Stimulated activated effector memory CD8-positive, alpha-beta T cell treated with anti-CD3 and anti-CD28 coated beads, Interleukin-12 subunit alpha, Interleukin-12 subunit beta, amount 100 ng/mL, for 72 hours (primary cell): ENCODE results near the gene WWP2.

Experiments
- ATAC-seq: fragments of 150-1000 bp; cut with Tn5 transposase; 2 replicates; pipeline ENCODE4 v1.10.0; 2021
- DNase-seq, 2 donors: peaks; one replicate each; pipeline ENCODE4 v3.0.0; 2021 to 2022; ENCODE audit warnings: low spot score in 2 of 2
- H3K27ac Mint-ChIP-seq: one replicate; pipeline ENCODE4 v1.8.0; 2022; ENCODE audit warnings: mild to moderate bottlenecking, mixed read lengths
- H3K36me3 Mint-ChIP-seq: one replicate; pipeline ENCODE4 v1.8.0; 2022; ENCODE audit warnings: mild to moderate bottlenecking, mixed read lengths
- H3K4me1 Mint-ChIP-seq: one replicate; pipeline ENCODE4 v1.8.0; 2022; ENCODE audit warnings: mixed read lengths
- H3K4me3 Mint-ChIP-seq: one replicate; pipeline ENCODE4 v1.8.0; 2022; ENCODE audit warnings: mild to moderate bottlenecking, mixed read lengths
- H3K9me3 Mint-ChIP-seq: one replicate; pipeline ENCODE4 v1.8.0; 2022; ENCODE audit warnings: mixed read lengths

WWP2 gene

DNA sequence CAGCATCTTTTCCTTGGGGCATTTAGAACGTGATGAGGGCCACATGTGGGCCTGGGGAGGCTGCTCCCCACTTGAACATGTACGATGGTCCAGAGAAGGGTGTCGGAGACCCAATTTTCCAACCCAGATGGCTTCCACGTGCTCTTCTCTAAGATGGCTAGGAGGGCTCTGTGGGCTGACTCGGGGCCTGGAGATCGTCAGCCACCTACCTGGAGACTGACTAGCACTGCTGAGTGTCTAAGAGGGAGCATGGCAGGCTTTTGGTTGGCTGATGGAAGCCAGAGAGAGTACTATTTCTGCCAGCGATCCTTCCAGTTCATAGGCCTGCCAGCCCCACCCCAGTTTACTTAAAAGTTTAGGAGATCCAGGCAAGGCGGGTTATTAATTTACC lies 128.8 kb downstream of the WWP2 start:
- peaks cover 15% of the 10 kb centered on the region for H3K4me1 Mint-ChIP-seq
- peaks cover 20% of the 10 kb centered on the region for H3K36me3 Mint-ChIP-seq
- no peaks in the 10 kb centered on the region for H3K9me3 Mint-ChIP-seq
- no peak for ATAC-seq
- DNase-seq: no peak
- peak overlapping the region; percentile 52 for H3K27ac Mint-ChIP-seq
- no peak overlapping the region for H3K4me3 Mint-ChIP-seq

- Mint-ChIP-seq H3K27ac (no peak overlapping the region), H3K4me1 (peaks cover 15% of the 10 kb centered on the region), H3K9me3 (no peaks in the 10 kb centered on the region), H3K36me3 (peaks cover 22% of the 10 kb centered on the region), H3K4me3 (no peak overlapping the region)
- DNase-seq (no peak), ATAC-seq (no peak)
Observed at GRCh38 chr16:69892378-69892777, 130.2 kb downstream of the WWP2 start.

DNA sequence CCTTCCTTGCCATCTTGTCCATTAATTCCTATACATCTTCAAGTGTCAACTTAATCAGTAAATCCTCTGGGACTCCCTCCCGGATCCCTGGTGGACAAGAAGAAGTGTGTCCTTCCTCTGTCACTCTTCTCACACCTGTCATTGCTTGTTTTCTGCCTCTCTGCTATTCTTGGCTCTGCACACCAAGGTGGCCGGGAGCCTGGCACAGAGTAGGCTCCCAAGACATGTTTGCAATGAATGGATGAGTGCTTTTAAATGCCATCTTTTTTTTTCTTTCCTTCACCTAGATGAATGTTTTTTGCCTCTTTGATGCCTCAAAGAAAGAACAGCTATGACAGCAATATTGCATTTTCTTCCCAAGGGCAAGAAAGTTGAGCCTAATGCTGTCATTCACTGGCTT lies 131.0 kb downstream of the WWP2 start:
- Mint-ChIP-seq H3K36me3 (peaks cover 22% of the 10 kb centered on the region), H3K4me1 (peaks cover 15% of the 10 kb centered on the region), H3K27ac (peak overlapping the region; percentile 60), H3K9me3 (no peaks in the 10 kb centered on the region), H3K4me3 (no peak overlapping the region)
- ATAC-seq (no peak), DNase-seq (no peak)

DNA sequence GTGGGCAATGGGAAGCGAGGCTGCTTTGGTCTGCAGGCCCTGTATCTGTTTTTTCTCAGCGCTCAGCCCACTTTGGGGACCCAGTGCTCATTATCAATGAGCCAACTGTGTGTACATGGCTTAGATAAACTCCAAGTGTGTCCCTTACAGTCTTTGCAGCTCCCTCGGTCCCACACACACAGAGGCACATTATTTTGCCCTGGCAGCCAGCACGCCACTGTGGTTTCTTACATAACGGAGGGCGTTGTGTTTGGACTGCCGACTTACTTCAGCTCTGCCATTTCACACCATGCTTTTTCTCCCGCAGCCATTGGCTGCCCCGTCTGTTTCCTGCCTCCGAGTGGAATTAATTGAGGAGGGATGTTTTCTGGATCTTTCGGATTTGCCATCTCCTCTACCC lies 132.5 kb downstream of the WWP2 start:
- H3K4me3 Mint-ChIP-seq: no peak overlapping the region
- peaks cover 11% of the 10 kb centered on the region for H3K36me3 Mint-ChIP-seq
- no peak for DNase-seq
- peaks cover 9% of the 10 kb centered on the region for H3K4me1 Mint-ChIP-seq
- no peak for ATAC-seq
- no peaks in the 10 kb centered on the region for H3K9me3 Mint-ChIP-seq
- no peak overlapping the region for H3K27ac Mint-ChIP-seq

DNA sequence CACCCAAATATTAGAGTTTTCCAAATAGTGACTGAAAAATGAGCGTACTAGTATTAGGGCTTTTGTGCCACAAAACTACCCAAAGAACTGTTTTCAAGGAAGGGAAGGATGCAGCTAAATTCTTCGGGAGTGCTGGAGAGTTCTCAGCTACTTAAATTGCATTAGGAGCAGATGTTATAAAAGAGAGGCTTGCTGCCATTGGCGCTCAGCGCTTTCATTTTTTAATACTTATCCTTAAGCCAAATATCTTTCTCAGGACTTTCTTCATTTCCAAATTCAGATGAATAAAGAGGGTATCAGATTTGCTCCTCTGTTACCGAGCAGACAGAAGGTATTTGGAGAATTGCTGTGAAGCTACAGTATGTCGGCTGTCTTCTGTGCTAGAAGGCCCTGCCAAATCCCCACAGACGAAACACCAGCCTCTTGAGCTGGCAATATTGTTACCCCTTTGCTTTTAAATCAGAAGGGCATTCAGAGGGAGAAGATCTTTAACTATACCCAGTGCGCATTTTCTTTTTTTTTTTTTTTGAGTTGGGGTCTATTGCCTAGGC lies 141.8 kb downstream of the WWP2 start:
- no peak for DNase-seq

GRCh38 chr16:69904495-69905170 lies 142.5 kb downstream of the WWP2 start:
- peaks cover 27% of the 10 kb centered on the region for H3K36me3 Mint-ChIP-seq
- H3K4me3 Mint-ChIP-seq: no peak overlapping the region
- no peaks in the 10 kb centered on the region for H3K4me1 Mint-ChIP-seq
- no peak for ATAC-seq
- DNase-seq: no peak
- no peak overlapping the region for H3K27ac Mint-ChIP-seq
- H3K9me3 Mint-ChIP-seq: no peaks in the 10 kb centered on the region

More for the DNA sequence above, 141.8 kb downstream of the WWP2 start:
- Mint-ChIP-seq H3K4me3 (no peak overlapping the region), H3K36me3 (peaks cover 20% of the 10 kb centered on the region), H3K27ac (no peak overlapping the region), H3K4me1 (no peaks in the 10 kb centered on the region), H3K9me3 (no peaks in the 10 kb centered on the region)
- ATAC-seq: no peak

DNA sequence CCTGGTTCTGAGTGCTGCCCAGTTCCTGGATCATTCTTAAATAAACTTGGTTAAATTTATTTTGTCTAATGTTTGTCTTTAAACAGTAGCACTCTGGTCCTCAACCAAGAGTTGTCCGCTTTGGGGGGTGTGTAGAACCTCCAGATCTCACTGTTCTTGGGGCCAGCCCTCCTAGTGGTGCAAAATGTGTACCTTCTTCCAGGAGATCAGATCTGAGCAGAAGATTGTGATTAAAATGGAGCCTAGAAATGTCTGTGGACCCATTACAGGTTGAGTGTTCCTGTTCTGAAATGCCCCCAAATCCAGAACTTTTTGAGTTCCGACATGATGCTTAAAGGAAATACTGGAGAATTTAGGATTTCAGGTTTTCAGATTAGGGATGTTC lies 143.0 kb downstream of the WWP2 start:
- no peak for ATAC-seq
- H3K36me3 Mint-ChIP-seq: peaks cover 32% of the 10 kb centered on the region
- H3K9me3 Mint-ChIP-seq: no peaks in the 10 kb centered on the region
- no peaks in the 10 kb centered on the region for H3K4me1 Mint-ChIP-seq
- H3K27ac Mint-ChIP-seq: no peak overlapping the region
- no peak overlapping the region for H3K4me3 Mint-ChIP-seq
- DNase-seq: no peak

DNA sequence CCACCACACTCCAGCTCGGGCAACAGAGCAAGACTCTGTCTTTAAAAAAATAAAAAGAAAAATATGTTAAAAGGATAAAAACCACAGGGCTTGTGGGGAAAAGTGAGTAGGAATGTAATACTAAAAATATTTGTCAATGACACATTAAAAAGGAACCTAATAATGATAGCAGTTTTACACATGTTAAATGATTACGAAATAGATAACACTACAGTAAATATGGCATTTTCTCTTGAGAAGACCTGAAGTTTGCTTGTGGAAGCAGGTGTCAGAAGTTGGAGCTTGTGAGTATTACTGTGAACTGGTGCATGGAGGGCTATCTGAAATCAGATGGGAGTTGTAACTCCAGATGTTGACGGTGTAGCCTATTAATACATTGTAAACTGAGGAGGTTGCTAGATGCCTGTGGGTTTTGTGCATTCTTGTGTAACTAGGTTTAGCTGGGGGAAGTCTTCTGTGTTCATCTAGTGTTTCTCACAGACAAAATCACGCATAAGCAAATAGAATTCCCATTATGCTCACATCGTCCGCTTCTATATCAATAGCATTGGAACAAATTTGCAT lies 144.8 kb downstream of the WWP2 start:
- H3K36me3 Mint-ChIP-seq: peaks cover 38% of the 10 kb centered on the region
- ATAC-seq (no peak), DNase-seq (no peak)
- no peaks in the 10 kb centered on the region for H3K4me1 Mint-ChIP-seq
- no peak overlapping the region for H3K4me3 Mint-ChIP-seq
- H3K9me3 Mint-ChIP-seq: no peaks in the 10 kb centered on the region
- H3K27ac Mint-ChIP-seq: no peak overlapping the region

GRCh38 chr16:69909043-69909442 lies 146.9 kb downstream of the WWP2 start:
- Mint-ChIP-seq H3K9me3 (no peaks in the 10 kb centered on the region), H3K27ac (no peak overlapping the region), H3K4me1 (no peaks in the 10 kb centered on the region), H3K4me3 (no peak overlapping the region), H3K36me3 (peaks cover 41% of the 10 kb centered on the region)
- DNase-seq (no peak), ATAC-seq (no peak)

DNA sequence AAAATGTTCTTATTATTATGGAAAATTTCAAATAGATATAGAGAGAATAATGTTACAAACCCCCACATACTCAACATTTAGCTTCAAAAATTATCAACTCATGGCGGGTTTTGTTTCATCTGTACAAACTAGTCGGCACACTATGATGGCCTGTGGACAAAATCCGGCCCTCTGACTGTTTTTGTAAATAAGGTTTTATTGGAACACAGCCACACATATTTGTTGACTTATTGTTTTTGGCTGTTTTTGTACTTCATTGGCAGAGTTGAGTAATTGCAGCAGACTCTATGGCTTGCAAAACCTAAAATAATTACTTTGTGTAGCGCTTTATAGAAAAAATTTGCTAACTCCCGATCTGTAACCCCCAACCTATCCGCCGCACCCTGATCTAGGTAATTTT lies 147.6 kb downstream of the WWP2 start:
- Mint-ChIP-seq H3K9me3 (no peaks in the 10 kb centered on the region), H3K36me3 (peaks cover 46% of the 10 kb centered on the region), H3K4me3 (no peak overlapping the region), H3K4me1 (no peaks in the 10 kb centered on the region), H3K27ac (no peak overlapping the region)
- DNase-seq (no peak), ATAC-seq (no peak)

- H3K9me3 Mint-ChIP-seq: no peaks in the 10 kb centered on the region
- H3K4me1 Mint-ChIP-seq: no peaks in the 10 kb centered on the region
- H3K4me3 Mint-ChIP-seq: no peak overlapping the region
- ATAC-seq (no peak), DNase-seq (no peak)
- peaks cover 51% of the 10 kb centered on the region for H3K36me3 Mint-ChIP-seq
- peak overlapping the region; percentile 20 for H3K27ac Mint-ChIP-seq
Observed at GRCh38 chr16:69910964-69911363, 148.8 kb downstream of the WWP2 start.

DNA sequence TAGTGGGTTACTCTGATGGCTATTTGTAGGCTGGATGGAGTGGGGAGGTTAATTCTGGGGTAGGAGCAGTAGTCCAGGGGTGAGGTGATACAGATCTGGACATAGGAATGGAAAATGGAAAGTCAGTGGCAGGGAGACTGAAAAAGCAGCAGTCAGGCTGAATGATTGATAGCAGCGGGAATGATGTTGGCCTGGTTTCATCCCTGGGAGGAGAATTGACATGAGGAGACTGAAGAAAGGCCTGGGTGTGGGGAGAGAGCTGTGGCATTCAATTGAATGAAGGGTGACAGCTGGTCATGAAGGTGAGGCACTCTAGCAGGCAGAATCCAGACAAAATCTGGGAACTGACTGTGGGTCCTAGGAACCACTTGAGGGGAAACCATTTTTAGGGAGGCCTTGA lies 154.3 kb downstream of the WWP2 start:
- Mint-ChIP-seq H3K9me3 (no peaks in the 10 kb centered on the region), H3K36me3 (peaks cover 49% of the 10 kb centered on the region), H3K4me1 (no peaks in the 10 kb centered on the region), H3K4me3 (no peak overlapping the region), H3K27ac (peak overlapping the region; percentile 53)
- no peak for ATAC-seq
- no peak for DNase-seq

DNA sequence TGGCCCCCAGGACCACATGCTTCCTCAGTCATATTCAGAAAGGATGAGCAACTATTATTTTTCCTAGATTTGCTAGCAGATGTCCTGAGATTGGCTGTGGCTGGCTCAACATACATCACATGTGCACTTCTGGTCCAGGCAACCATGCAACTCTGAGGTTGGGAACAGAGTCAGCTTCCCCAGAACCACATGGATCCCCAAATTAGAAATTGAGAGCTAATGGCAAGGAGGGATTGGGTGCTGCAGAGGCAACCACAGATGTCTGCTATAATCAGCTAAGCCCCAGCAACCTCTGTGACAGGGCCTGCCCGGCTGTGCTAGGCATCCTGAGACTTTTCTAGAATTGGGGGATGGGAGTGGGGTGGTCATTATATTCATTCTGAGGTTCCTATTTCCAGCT lies 155.2 kb downstream of the WWP2 start:
- no peak overlapping the region for H3K27ac Mint-ChIP-seq
- peaks cover 46% of the 10 kb centered on the region for H3K36me3 Mint-ChIP-seq
- DNase-seq: no peak
- no peak for ATAC-seq
- H3K9me3 Mint-ChIP-seq: no peaks in the 10 kb centered on the region
- H3K4me3 Mint-ChIP-seq: no peak overlapping the region
- peaks cover 3% of the 10 kb centered on the region for H3K4me1 Mint-ChIP-seq

GRCh38 chr16:69917739-69918138 lies 155.6 kb downstream of the WWP2 start:
- no peak overlapping the region for H3K27ac Mint-ChIP-seq
- no peak overlapping the region for H3K4me3 Mint-ChIP-seq
- no peaks in the 10 kb centered on the region for H3K9me3 Mint-ChIP-seq
- no peak for ATAC-seq
- peaks cover 4% of the 10 kb centered on the region for H3K4me1 Mint-ChIP-seq
- H3K36me3 Mint-ChIP-seq: peaks cover 42% of the 10 kb centered on the region
- no peak for DNase-seq

- Mint-ChIP-seq H3K36me3 (peaks cover 42% of the 10 kb centered on the region), H3K4me1 (peaks cover 4% of the 10 kb centered on the region), H3K27ac (no peak overlapping the region)
Observed at GRCh38 chr16:69918241-69918640, 156.1 kb downstream of the WWP2 start.

GRCh38 chr16:69921127-69921526 lies 159.0 kb downstream of the WWP2 start:
- Mint-ChIP-seq H3K4me3 (no peak overlapping the region), H3K27ac (peak overlapping the region; percentile 18), H3K4me1 (peaks cover 4% of the 10 kb centered on the region), H3K36me3 (peaks cover 33% of the 10 kb centered on the region), H3K9me3 (no peaks in the 10 kb centered on the region)
- DNase-seq (no peak), ATAC-seq (no peak)

More at GRCh38 chr16:69918241-69918640, 156.1 kb downstream of the WWP2 start:
- ATAC-seq (no peak), DNase-seq (no peak)
- H3K4me3 Mint-ChIP-seq: no peak overlapping the region
- H3K9me3 Mint-ChIP-seq: no peaks in the 10 kb centered on the region
